A673 (cell line): Measurements from ENCODE around the gene COL4A1. TPM values are rescaled to one million over a fixed set of nuclear protein-coding genes. Genes with fewer than 3 reads are reported as not detected.
A peak's percentile ranks its signal among the peaks of the same experiment; 100 is the strongest.

Source experiments
- BruUV-seq: library from RNA; stranded (reverse); fragments of 400-500 nt; replicated peaks from 2 replicates; lab custom pipeline; 2021; lab: Mats Ljungman, UMichigan
- CTCF ChIA-PET: fragments of 300-600 bp; sonication (Branson Sonifier 250); formaldehyde crosslinking; loops from one replicate; lab custom pipeline; 2022; ENCODE audit warnings: antibody characterized with exemption; lab: Charles Lee
- POLR2A ChIA-PET: fragments of 300-600 bp; sonication (Branson Sonifier 250); formaldehyde crosslinking; loops from one replicate; lab custom pipeline; 2022; ENCODE audit warnings: antibody characterized with exemption; ENCODE audit not compliant: low non-redundant PET; lab: Charles Lee
- DNase-seq: peaks from one replicate; pipeline ENCODE4 v3.0.0-alpha.2; 2015; ENCODE audit warnings: low spot score
- H3K27ac ChIP-seq: fragments of 200-600 bp; sonication (generic); 2 replicates; pipeline ENCODE4 v1.5.1; 2016; ENCODE audit warnings: mixed run types, low read depth, mild to moderate bottlenecking, mixed read lengths, antibody characterized with exemption, low read length; ENCODE audit not compliant: poor library complexity, severe bottlenecking
- H3K27me3 ChIP-seq: fragments of 200-600 bp; sonication (generic); replicated peaks from 2 replicates; pipeline ENCODE4 v1.6.1; 2017; ENCODE audit warnings: mixed run types, low read depth, mild to moderate bottlenecking, mixed read lengths, antibody characterized with exemption, low read length; ENCODE audit not compliant: insufficient read depth, poor library complexity
- H3K36me3 ChIP-seq: fragments of 200-600 bp; sonication (generic); 2 replicates; pipeline ENCODE4 v1.6.1; 2016; ENCODE audit warnings: mixed run types, mild to moderate bottlenecking, mixed read lengths, antibody characterized with exemption, low read length; ENCODE audit not compliant: insufficient read depth, poor library complexity, severe bottlenecking
- H3K4me1 ChIP-seq: fragments of 200-600 bp; sonication (generic); 2 replicates; pipeline ENCODE4 v1.6.1; 2017; ENCODE audit warnings: mixed run types, mild to moderate bottlenecking, mixed read lengths, antibody characterized with exemption, low read length; ENCODE audit not compliant: insufficient read depth, poor library complexity, severe bottlenecking
- H3K4me3 ChIP-seq: fragments of 200-600 bp; sonication (generic); 2 replicates; pipeline ENCODE4 v1.5.1; 2016; ENCODE audit warnings: low read depth, mixed run types, mild to moderate bottlenecking, mixed read lengths, low read length; ENCODE audit not compliant: poor library complexity, severe bottlenecking
- H3K9me3 ChIP-seq: fragments of 200-600 bp; sonication (generic); 2 replicates; pipeline ENCODE4 v1.6.1; 2016; ENCODE audit warnings: mixed run types, low read depth, mild to moderate bottlenecking, mixed read lengths, antibody characterized with exemption, low read length; ENCODE audit not compliant: poor library complexity, severe bottlenecking
- CTCF ChIP-seq: fragments of 300-800, 200-600 bp; sonication (generic); conservative IDR thresholded peaks from 2 replicates; pipeline ENCODE4 v1.5.1; 2017; ENCODE audit warnings: low read depth, mild to moderate bottlenecking, antibody characterized with exemption, low read length, moderate library complexity, mixed read lengths
- EZH2 ChIP-seq: fragments of 200-600 bp; sonication (generic); IDR thresholded peaks from 2 replicates; pipeline ENCODE4 v1.6.1; 2017; ENCODE audit warnings: borderline replicate concordance, low read depth, mild to moderate bottlenecking, mixed read lengths, antibody characterized with exemption, low read length; ENCODE audit not compliant: poor library complexity, severe bottlenecking
- intact Hi-C: fragments of 100-400 bp; cut with micrococcal nuclease; formaldehyde crosslinking; loops from one replicate; pipeline ENCODE4 v1.10.0; 2022; ENCODE audit not compliant: unreplicated experiment
- total RNA-seq: library from RNA; stranded (reverse); gene quantifications from 2 replicates; pipeline ENCODE4 v1.2.3, GENCODE V29; 2021

The COL4A1 gene
- total RNA-seq, 1 experiment from 2014 or later = 83.9 TPM

GRCh38 chr13:110354123-110354627 is 47.2 kb upstream of the COL4A1 start:
- H3K27me3 ChIP-seq = no peaks in the 10 kb centered on the region
- no TSS peak for BruUV-seq
- H3K4me1 ChIP-seq = no peaks in the 10 kb centered on the region
- TF ChIP-seq CTCF (no peak), EZH2 (no peak)
- no peak overlapping the region for H3K27ac ChIP-seq
- intact Hi-C loops = no loop called here
- POLR2A ChIA-PET = no interaction called here
- CTCF ChIA-PET = no interaction called here
- no peaks in the 10 kb centered on the region for H3K9me3 ChIP-seq
- no peak overlapping the region for H3K4me3 ChIP-seq
- no peaks in the 10 kb centered on the region for H3K36me3 ChIP-seq
- no peak for DNase-seq

DNA sequence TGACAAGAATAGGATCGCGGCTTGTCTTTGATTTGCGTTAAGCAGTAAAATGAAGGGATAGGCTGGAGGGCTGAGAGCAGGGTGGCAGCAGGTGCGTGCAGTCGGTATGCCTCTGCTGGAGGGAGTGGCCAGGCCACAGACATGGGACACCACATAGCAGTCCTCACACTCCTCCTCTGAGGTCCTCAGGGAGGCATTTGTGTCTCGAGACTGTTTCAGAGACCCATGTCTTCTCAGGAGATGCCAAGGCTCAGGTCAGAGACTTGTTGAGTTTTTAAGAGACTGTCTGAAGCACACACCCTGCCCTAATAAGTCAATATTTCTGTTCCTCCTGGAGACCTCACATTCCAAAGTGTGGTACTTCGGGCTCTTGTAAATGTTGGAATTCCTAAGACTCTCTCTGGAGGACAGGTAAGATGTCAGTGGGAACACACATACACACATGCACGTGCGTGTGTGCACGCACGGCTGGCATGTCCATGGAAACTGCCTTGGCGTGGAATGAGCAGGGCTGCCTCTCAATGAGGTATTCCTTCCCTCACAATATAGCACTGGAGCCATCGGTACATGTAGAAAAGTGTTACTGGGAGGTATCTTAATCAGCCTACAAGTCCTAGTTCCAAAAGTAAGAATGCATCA is 46.5 kb upstream of the COL4A1 start:
- Histone ChIP-seq H3K4me1 (peaks cover 1% of the 10 kb centered on the region), H3K36me3 (no peaks in the 10 kb centered on the region), H3K9me3 (no peaks in the 10 kb centered on the region), H3K27ac (no peak overlapping the region), H3K27me3 (no peaks in the 10 kb centered on the region), H3K4me3 (no peak overlapping the region)
- intact Hi-C loops = no loop called here
- POLR2A ChIA-PET = no interaction called here
- no TSS peak for BruUV-seq
- CTCF ChIA-PET = no interaction called here
- TF ChIP-seq CTCF = no peak
- TF ChIP-seq EZH2 = no peak
- no peak for DNase-seq

DNA sequence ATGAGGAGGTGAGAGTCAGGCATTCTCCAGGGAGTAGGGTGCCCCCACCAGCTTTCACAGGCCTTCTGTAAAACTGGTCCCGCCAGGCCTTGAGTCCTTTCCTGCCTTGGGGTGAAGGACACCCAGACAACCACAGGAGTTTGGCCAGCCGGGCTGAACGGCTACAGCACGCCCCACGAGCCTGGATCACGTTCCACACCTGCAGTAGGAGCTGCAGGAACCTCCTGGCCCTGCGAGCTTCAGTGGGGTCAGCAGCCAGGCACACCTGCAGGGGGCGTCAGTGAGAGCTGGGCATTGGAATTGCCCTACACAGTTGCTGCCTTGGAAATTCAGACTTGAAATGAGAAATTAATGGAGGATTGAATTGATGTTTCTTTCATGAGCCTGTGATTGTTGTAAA is 45.8 kb upstream of the COL4A1 start:
- H3K4me1 ChIP-seq = peaks cover 4% of the 10 kb centered on the region
- intact Hi-C loops = no loop called here
- no peak for DNase-seq
- no peaks in the 10 kb centered on the region for H3K27me3 ChIP-seq
- H3K4me3 ChIP-seq = no peak overlapping the region
- TF ChIP-seq EZH2 = no peak
- peak; percentile 53 for TF ChIP-seq CTCF
- POLR2A ChIA-PET = no interaction called here
- CTCF ChIA-PET = no interaction called here
- H3K36me3 ChIP-seq = no peaks in the 10 kb centered on the region
- no TSS peak for BruUV-seq
- no peaks in the 10 kb centered on the region for H3K9me3 ChIP-seq
- no peak overlapping the region for H3K27ac ChIP-seq
